ENCODE measurements around the gene AMY1B.
"Not testable (repeated sequence)": the region's sequence is repeated elsewhere in the genome, so short reads cannot be mapped to it uniquely, and the experiment has no call there.

- TF ChIP-seq, protein P1, sequence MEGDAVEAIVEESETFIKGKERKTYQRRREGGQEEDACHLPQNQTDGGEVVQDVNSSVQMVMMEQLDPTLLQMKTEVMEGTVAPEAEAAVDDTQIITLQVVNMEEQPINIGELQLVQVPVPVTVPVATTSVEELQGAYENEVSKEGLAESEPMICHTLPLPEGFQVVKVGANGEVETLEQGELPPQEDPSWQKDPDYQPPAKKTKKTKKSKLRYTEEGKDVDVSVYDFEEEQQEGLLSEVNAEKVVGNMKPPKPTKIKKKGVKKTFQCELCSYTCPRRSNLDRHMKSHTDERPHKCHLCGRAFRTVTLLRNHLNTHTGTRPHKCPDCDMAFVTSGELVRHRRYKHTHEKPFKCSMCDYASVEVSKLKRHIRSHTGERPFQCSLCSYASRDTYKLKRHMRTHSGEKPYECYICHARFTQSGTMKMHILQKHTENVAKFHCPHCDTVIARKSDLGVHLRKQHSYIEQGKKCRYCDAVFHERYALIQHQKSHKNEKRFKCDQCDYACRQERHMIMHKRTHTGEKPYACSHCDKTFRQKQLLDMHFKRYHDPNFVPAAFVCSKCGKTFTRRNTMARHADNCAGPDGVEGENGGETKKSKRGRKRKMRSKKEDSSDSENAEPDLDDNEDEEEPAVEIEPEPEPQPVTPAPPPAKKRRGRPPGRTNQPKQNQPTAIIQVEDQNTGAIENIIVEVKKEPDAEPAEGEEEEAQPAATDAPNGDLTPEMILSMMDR (IDR thresholded peaks at IDR 0.05; ENCODE audit: low read depth, low read length, missing input control), result not testable (repeated sequence)
- not testable (repeated sequence) for TF ChIP-seq SP1 (IDR thresholded peaks at IDR 0.05); YY1 (IDR thresholded peaks at IDR 0.05); TAF1 (conservative IDR thresholded peaks at IDR 0.05); REST (IDR thresholded peaks at IDR 0.05); FOXA1 (IDR thresholded peaks at IDR 0.05); RAD21 (IDR thresholded peaks at IDR 0.05); HNF4G (IDR thresholded peaks at IDR 0.05)
- TF ChIP-seq, protein P2, sequence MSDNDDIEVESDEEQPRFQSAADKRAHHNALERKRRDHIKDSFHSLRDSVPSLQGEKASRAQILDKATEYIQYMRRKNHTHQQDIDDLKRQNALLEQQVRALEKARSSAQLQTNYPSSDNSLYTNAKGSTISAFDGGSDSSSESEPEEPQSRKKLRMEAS (IDR thresholded peaks at IDR 0.05), result not testable (repeated sequence)
Observed at GRCh38 chr1:103650889-103651288, 45.1 kb downstream of the AMY1B start.
